Esophagus muscularis mucosa (tissue), 2 donors: Measurements from ENCODE around the gene GAREM1.

Source experiments
- EP300 ChIP-seq: sonication (generic); formaldehyde crosslinking; IDR thresholded peaks from one replicate; pipeline ENCODE4 v1.6.1; 2017; ENCODE audit warnings: antibody characterized with exemption
- POLR2A ChIP-seq: fragments of 450-650 bp; IDR thresholded peaks from one replicate; pipeline ENCODE4 v1.6.1; 2017; ENCODE audit warnings: antibody characterized with exemption, moderate library complexity, mild to moderate bottlenecking, low read depth

GRCh38 chr18:32252141-32252860 lies 218.4 kb downstream of the GAREM1 start:
- TF ChIP-seq EP300 (no peak), POLR2A (no peak)
